ENCODE data around the gene GALNT4. TPM values are rescaled to one million over a fixed set of nuclear protein-coding genes. Genes with fewer than 3 reads are reported as not detected.

Gene GALNT4
- total RNA-seq, 1 donor from 2014 or later = 5.7 TPM

GRCh38 chr12:89513544-89513943, 11.1 kb downstream of the GALNT4 start:
- DNase-seq (ENCODE audit: low read depth) = no peak
- no peak overlapping the region for H3K4me3 ChIP-seq (ENCODE audit: low read depth, low read length)
- TF ChIP-seq CTCF (conservative IDR thresholded peaks at IDR 0.05; ENCODE audit: low read depth, low read length) = no peak

- no peak for DNase-seq (ENCODE audit: low read depth)
- no peak overlapping the region for H3K4me3 ChIP-seq (ENCODE audit: low read depth, low read length)
- TF ChIP-seq CTCF (conservative IDR thresholded peaks at IDR 0.05; ENCODE audit: low read depth, low read length) = no peak
Observed at GRCh38 chr12:89507015-89507824, 17.4 kb downstream of the GALNT4 start.

GRCh38 chr12:89506050-89506449, 18.5 kb downstream of the GALNT4 start:
- DNase-seq (ENCODE audit: low read depth) = no peak
- H3K4me3 ChIP-seq (ENCODE audit: low read depth, low read length) = no peak overlapping the region
- TF ChIP-seq CTCF (conservative IDR thresholded peaks at IDR 0.05; ENCODE audit: low read depth, low read length) = no peak

- no peak for TF ChIP-seq CTCF (conservative IDR thresholded peaks at IDR 0.05; ENCODE audit: low read depth, low read length)
- DNase-seq (ENCODE audit: low read depth) = no peak
- no peak overlapping the region for H3K4me3 ChIP-seq (ENCODE audit: low read depth, low read length)
Observed at GRCh38 chr12:89504560-89505346, 19.8 kb downstream of the GALNT4 start.

- no peak for TF ChIP-seq CTCF (conservative IDR thresholded peaks at IDR 0.05; ENCODE audit: low read depth, low read length)
- no peak for DNase-seq (ENCODE audit: low read depth)
- H3K4me3 ChIP-seq (ENCODE audit: low read depth, low read length) = no peak overlapping the region
Observed at GRCh38 chr12:89501793-89502192, 22.8 kb downstream of the GALNT4 start.

GRCh38 chr12:89499857-89500256, 24.7 kb downstream of the GALNT4 start:
- DNase-seq (ENCODE audit: low read depth) = no peak

More at GRCh38 chr12:89499857-89500256, 24.7 kb downstream of the GALNT4 start:
- no peak overlapping the region for H3K4me3 ChIP-seq (ENCODE audit: low read depth, low read length)
- TF ChIP-seq CTCF (conservative IDR thresholded peaks at IDR 0.05; ENCODE audit: low read depth, low read length) = no peak
